Sigmoid colon (tissue), 7 donors: ENCODE results near the gene CDK14. TPM values are rescaled to one million over a fixed set of nuclear protein-coding genes. Genes with fewer than 3 reads are reported as not detected.

Experiments used
- DNase-seq: peaks from one replicate; pipeline ENCODE4 v3.0.0-alpha.2; 2019
- H3K27ac ChIP-seq, 4 donors: fragments of 200-600 bp; sonication (generic); one replicate each; pipeline ENCODE4 v1.5.1; 2016 to 2019; ENCODE audit warnings: mild to moderate bottlenecking in 1 of 4
- H3K27me3 ChIP-seq, 3 donors: fragments of 200-600 bp; sonication (generic); one replicate each; pipeline ENCODE4 v1.5.1; 2019; ENCODE audit warnings: mild to moderate bottlenecking in 1 of 3
- H3K36me3 ChIP-seq, 4 donors: fragments of 200-600 bp; sonication (generic); one replicate each; pipeline ENCODE4 v1.5.1; 2016 to 2019
- H3K4me1 ChIP-seq, 4 donors: fragments of 200-600 bp; sonication (generic); one replicate each; pipeline ENCODE4 v1.5.1; 2017 to 2019
- H3K4me3 ChIP-seq, 4 donors: fragments of 200-600 bp; sonication (generic); one replicate each; pipeline ENCODE4 v1.5.1; 2017 to 2019; ENCODE audit warnings: mild to moderate bottlenecking in 2 of 4, moderate library complexity in 1 of 4
- H3K9me3 ChIP-seq, 4 donors: fragments of 200-600 bp in 3 of 4; sonication (generic) in 3 of 4; one replicate each; pipeline versions ENCODE4 v1.5.1 to v1.6.1; 2013 to 2019
- CTCF ChIP-seq, 4 experiments: fragments of 450-650 bp in 3 of 4; fragments of 200-600 bp in 1 of 4; IDR thresholded peaks; one replicate each; pipeline ENCODE4 v1.5.1; 2016 to 2019; ENCODE audit warnings: antibody characterized with exemption in 4 of 4, mild to moderate bottlenecking in 3 of 4, moderate library complexity in 2 of 4
- EP300 ChIP-seq, 4 donors: sonication (generic); formaldehyde crosslinking; IDR thresholded peaks; one replicate each; pipeline ENCODE4 v1.6.1; 2017; ENCODE audit warnings: antibody characterized with exemption in 4 of 4
- POLR2A ChIP-seq, 2 donors: fragments of 450-650 bp; IDR thresholded peaks; one replicate each; pipeline ENCODE4 v1.6.1; 2016; ENCODE audit warnings: antibody characterized with exemption in 2 of 2, mild to moderate bottlenecking in 2 of 2, moderate library complexity in 2 of 2
- POLR2AphosphoS5 ChIP-seq, 4 donors: sonication (generic); formaldehyde crosslinking; IDR thresholded peaks; one replicate each; pipeline ENCODE4 v1.6.1; 2017; ENCODE audit warnings: antibody characterized with exemption in 4 of 4
- WGBS, 2 donors: extraction: QIAGEN DNeasy Blood & Tissue Kit; methylation state at CpG; one replicate each; pipeline ENCODE4 v1.1.7; 2013; 5-methylcytosine and 5-hydroxymethylcytosine counted together
- intact Hi-C: fragments of 100-400 bp; cut with DNase I; formaldehyde crosslinking; loops from one replicate; pipeline ENCODE4 v1.15.1; 2023
- polyA plus RNA-seq, 3 donors: library from polyadenylated mRNA; stranded (reverse); fragments of 200-250 nt; gene quantifications; one replicate each; pipeline ENCODE4 v1.2.3, GENCODE V29; 2013
- total RNA-seq, 4 donors: library from RNA; depleted of rRNA; stranded (reverse); fragments of >200 nt; gene quantifications; one replicate each; pipeline ENCODE4 v1.1.0, GENCODE V29; 2016
- donor health status: healthy with polysubstance abuse.
- donor health status: Bipolar disorder and iron deficiency.
- donor health status: healthy.

Gene CDK14
- total and polyA plus RNA-seq, 7 donors: 0.92 to 19.3 (median 11.1) TPM

- H3K36me3 ChIP-seq: no peaks in the 10 kb centered on the region
- TF ChIP-seq POLR2AphosphoS5 (IDR thresholded peaks at IDR 0.05) (no peak), EP300 (IDR thresholded peaks at IDR 0.05) (no peak), CTCF (IDR thresholded peaks at IDR 0.05) (no peak), POLR2A (IDR thresholded peaks at IDR 0.05) (no peak)
- H3K9me3 ChIP-seq: no peaks in the 10 kb centered on the region
- DNase-seq: no peak
- H3K27ac ChIP-seq: peak overlapping the region in 1 of 4 donors; percentile 5
- H3K27me3 ChIP-seq: no peaks in the 10 kb centered on the region
- 64% methylated on average over 3 of the region's 3 CpGs for WGBS, 2 donors
- peaks cover 0 to 53% (median 32%) of the 10 kb centered on the region in 4 donors for H3K4me1 ChIP-seq
- intact Hi-C loops: no loop called here
- H3K4me3 ChIP-seq: no peak overlapping the region
These were observed 483.4 kb downstream of the CDK14 start for GRCh38 chr7:91079487-91079886.

DNA sequence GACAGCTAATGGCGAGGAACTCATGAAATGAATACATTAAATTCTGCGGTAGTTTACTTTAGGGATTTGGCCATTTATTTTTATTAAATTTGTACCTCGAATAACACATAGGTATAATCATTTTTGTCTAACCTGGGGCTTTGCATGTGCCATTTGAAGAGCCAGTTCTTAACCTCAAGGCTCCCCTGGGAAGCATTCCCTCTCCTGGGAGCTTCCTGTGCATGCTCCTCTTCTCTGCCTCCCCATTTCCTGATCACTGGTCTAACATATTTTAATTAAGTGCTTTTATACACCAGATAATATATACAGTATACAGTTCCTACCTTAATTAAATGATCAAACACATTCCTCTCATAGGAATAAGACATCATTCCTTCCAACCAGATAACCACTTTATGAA, 484.2 kb downstream of the CDK14 start:
- no peaks in the 10 kb centered on the region for H3K36me3 ChIP-seq
- H3K27ac ChIP-seq: no peak overlapping the region
- TF ChIP-seq CTCF (IDR thresholded peaks at IDR 0.05) (no peak), EP300 (IDR thresholded peaks at IDR 0.05) (no peak), POLR2AphosphoS5 (IDR thresholded peaks at IDR 0.05) (no peak), POLR2A (IDR thresholded peaks at IDR 0.05) (no peak)
- H3K27me3 ChIP-seq: no peaks in the 10 kb centered on the region
- 82 to 91% methylated on average over 3 of the region's 3 CpGs for whole genome bisulfite sequencing, 2 donors
- H3K4me3 ChIP-seq: no peak overlapping the region
- peaks cover 0 to 53% (median 32%) of the 10 kb centered on the region in 4 donors for H3K4me1 ChIP-seq
- intact Hi-C loops: no loop called here
- DNase-seq: no peak
- no peaks in the 10 kb centered on the region for H3K9me3 ChIP-seq

DNA sequence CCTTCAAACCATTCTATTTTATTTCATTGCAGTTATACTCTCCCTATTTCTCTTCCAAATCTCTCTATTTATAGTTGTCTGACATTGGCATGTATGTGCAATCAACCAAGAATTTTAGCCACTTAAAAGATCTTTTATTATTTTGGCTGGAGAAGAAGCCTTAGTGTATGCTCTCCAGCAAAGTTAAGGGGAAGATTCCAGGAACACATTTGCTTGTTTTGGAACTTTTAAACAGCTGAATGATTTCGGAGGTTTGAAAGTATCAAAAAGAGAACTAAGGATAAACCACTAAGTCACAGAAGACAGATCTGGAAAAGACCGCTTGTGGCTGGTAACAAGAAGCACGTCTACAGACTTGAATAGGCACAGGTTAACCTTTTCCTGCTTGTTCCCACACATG, 485.9 kb downstream of the CDK14 start:
- Histone ChIP-seq H3K36me3 (no peaks in the 10 kb centered on the region), H3K27me3 (no peaks in the 10 kb centered on the region), H3K4me1 (peaks cover 0 to 53% (median 32%) of the 10 kb centered on the region in 4 donors), H3K9me3 (no peaks in the 10 kb centered on the region), H3K27ac (peak overlapping the region; percentile 32 to 60 (median 56)), H3K4me3 (peak overlapping the region in 1 of 4 donors; percentile 12)
- 40 to 59% methylated on average over 3 of the region's 3 CpGs for WGBS, 2 donors
- intact Hi-C loops: no loop called here
- DNase-seq: no peak
- no peak for TF ChIP-seq CTCF (IDR thresholded peaks at IDR 0.05)
- TF ChIP-seq POLR2AphosphoS5 (IDR thresholded peaks at IDR 0.05): peak in 1 of 4 donors; percentile 15

GRCh38 chr7:91082852-91083495, 486.9 kb downstream of the CDK14 start:
- H3K27me3 ChIP-seq: no peaks in the 10 kb centered on the region
- no peaks in the 10 kb centered on the region for H3K36me3 ChIP-seq
- intact Hi-C loops: no loop called here
- peak overlapping the region in 3 of 4 donors; percentile 53 to 60 (median 58) for H3K27ac ChIP-seq
- TF ChIP-seq POLR2AphosphoS5 (IDR thresholded peaks at IDR 0.05) (no peak), CTCF (IDR thresholded peaks at IDR 0.05) (peak in 2 of 4 experiments; percentile 36 to 51)
- H3K4me3 ChIP-seq: peak overlapping the region in 1 of 4 donors; percentile 12
- H3K9me3 ChIP-seq: no peaks in the 10 kb centered on the region
- 52 to 60% methylated on average over 2 of the region's 2 CpGs for WGBS, 2 donors
- no peak for DNase-seq
- peaks cover 0 to 53% (median 32%) of the 10 kb centered on the region in 4 donors for H3K4me1 ChIP-seq
